ENCODE measurements around the gene RAB9A. TPM values are rescaled to one million over a fixed set of nuclear protein-coding genes. Genes with fewer than 3 reads are reported as not detected.

The RAB9A gene
- total and polyA plus RNA-seq, 2 donors (not counting 3 experiments of a cell fraction or from before 2014, with no cell fraction given), result 11.5 to 19.2 TPM

DNA sequence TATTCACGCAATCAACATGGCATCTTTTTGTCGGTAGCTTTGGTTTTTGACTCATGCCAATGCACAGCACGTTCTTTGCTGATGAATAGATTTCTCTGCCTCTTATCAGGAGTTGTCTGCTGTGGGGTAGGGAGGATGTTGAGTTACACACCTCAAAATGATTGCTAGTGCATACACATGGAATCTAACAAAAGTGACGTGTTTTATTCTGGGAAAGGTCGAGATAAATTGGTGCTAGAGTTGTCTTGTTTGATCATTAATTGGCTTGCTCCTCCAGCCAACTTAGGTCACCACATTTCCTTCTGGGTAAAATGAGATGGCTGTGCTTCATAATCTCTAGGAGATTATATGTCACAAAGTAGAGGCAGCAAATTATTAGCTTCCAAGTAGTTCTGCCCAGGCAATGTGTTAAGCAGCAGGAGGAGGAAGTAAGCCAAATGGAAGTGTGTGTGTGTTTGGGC lies 3.9 kb downstream of the RAB9A start:
- FAIRE-seq (no peak), DNase-seq (ENCODE audit: low read depth, low spot score) (no peak)
- Histone ChIP-seq H2AFZ (ENCODE audit: low read depth, low read length) (no peak overlapping the region), H3K9me3 (replicated peaks; ENCODE audit: control insufficient read depth, insufficient read depth, low read length) (no peaks in the 10 kb centered on the region), H3K36me3 (ENCODE audit: control insufficient read depth in 2 of 2, extremely low read depth in 1 of 2, insufficient read depth in 2 of 2, low read length in 2 of 2) (no peaks in the 10 kb centered on the region), H3K27ac (ENCODE audit: insufficient read depth, low read depth, low read length) (no peak overlapping the region), H3K4me2 (ENCODE audit: insufficient read depth, low read length) (no peak overlapping the region), H3K9ac (replicated peaks; ENCODE audit: extremely low read depth, insufficient read depth, low read length) (no peak overlapping the region), H3K9me1 (replicated peaks; ENCODE audit: control insufficient read depth, extremely low read depth, insufficient read depth, low read length) (no peaks in the 10 kb centered on the region), H3K4me3 (replicated peaks in 1 of 3; ENCODE audit: insufficient read depth in 1 of 3, low read depth in 1 of 3, low read length in 3 of 3) (no peak overlapping the region), H4K20me1 (replicated peaks; ENCODE audit: control insufficient read depth, extremely low read depth, insufficient read depth, low read length) (peaks cover 3% of the 10 kb centered on the region), H3K4me1 (ENCODE audit: control insufficient read depth, extremely low read depth, insufficient read depth, low read length) (peaks cover 17% of the 10 kb centered on the region), H3K27me3 (ENCODE audit: control insufficient read depth in 2 of 2, insufficient read depth in 2 of 2, low read length in 2 of 2) (no peaks in the 10 kb centered on the region), H3K79me2 (ENCODE audit: control insufficient read depth, insufficient read depth, low read length) (peaks cover 67% of the 10 kb centered on the region)
- dilution Hi-C loops (cut with MboI; ENCODE audit: extremely low pct_ligation_motif_present, low sequenced_read_pairs), result no loop called here
- BruUV-seq (replicated peaks), result no TSS peak
- ChIA-PET POLR2A (no interaction called here), CTCF (no interaction called here)
- TF ChIP-seq JUN (IDR thresholded peaks at IDR 0.05; ENCODE audit: borderline replicate concordance, insufficient read depth, insufficient read length, low read depth) (no peak), FOS (IDR thresholded peaks at IDR 0.05; ENCODE audit: borderline replicate concordance, insufficient read depth, low read length) (no peak), POLR2A (IDR thresholded peaks at IDR 0.05; ENCODE audit: low read depth, low read length) (no peak)
- intact Hi-C loops (cut with micrococcal nuclease), result no loop called here

DNA sequence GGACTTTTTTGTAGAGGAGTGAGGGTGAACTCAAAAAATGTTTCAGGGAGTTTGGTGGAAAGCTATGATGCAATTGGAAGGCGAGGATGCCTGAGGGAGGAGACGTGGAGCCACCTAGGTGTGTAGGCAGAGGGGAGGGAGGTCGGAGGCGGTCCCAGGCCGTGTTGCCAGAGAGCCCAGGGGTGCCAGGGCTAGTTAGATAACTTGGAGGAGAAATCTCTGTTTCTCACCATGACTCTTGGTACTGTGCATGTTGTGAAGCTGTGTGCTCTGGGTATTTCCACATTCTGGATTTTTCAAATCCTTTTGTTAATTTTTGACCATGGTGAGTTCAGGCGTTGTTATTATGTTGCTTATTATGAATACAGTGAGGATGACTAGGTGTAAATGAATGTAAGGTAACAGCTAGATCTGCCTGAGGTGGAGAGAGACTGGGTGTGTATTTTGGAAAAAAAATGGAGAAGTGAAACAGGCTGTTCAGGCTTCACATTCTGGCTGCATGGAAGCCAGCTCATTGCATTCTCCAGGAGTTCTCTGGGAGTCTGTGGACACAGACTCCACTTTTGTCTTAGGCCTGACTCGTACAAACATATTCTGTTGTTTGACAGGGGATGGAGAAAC lies 4.5 kb downstream of the RAB9A start:
- H3K79me2 ChIP-seq (ENCODE audit: control insufficient read depth, insufficient read depth, low read length), result peaks cover 71% of the 10 kb centered on the region
- no peaks in the 10 kb centered on the region for H3K9me1 ChIP-seq (replicated peaks; ENCODE audit: control insufficient read depth, extremely low read depth, insufficient read depth, low read length)
- H3K4me1 ChIP-seq (ENCODE audit: control insufficient read depth, extremely low read depth, insufficient read depth, low read length), result peaks cover 18% of the 10 kb centered on the region
- H3K27me3 ChIP-seq (ENCODE audit: control insufficient read depth in 2 of 2, insufficient read depth in 2 of 2, low read length in 2 of 2), result no peaks in the 10 kb centered on the region
- no peaks in the 10 kb centered on the region for H3K9me3 ChIP-seq (replicated peaks; ENCODE audit: control insufficient read depth, insufficient read depth, low read length)
- H3K36me3 ChIP-seq (ENCODE audit: control insufficient read depth in 2 of 2, extremely low read depth in 1 of 2, insufficient read depth in 2 of 2, low read length in 2 of 2), result no peaks in the 10 kb centered on the region
- intact Hi-C loops (cut with micrococcal nuclease) (no loop called here), dilution Hi-C loops (cut with MboI; ENCODE audit: extremely low pct_ligation_motif_present, low sequenced_read_pairs) (no loop called here)
- TF ChIP-seq JUN (IDR thresholded peaks at IDR 0.05; ENCODE audit: borderline replicate concordance, insufficient read depth, insufficient read length, low read depth) (no peak), POLR2A (IDR thresholded peaks at IDR 0.05; ENCODE audit: low read depth, low read length) (no peak), MYC (IDR thresholded peaks at IDR 0.05; ENCODE audit: low read depth, low read length) (no peak), POLR2AphosphoS5 (IDR thresholded peaks at IDR 0.05; ENCODE audit: insufficient read depth, low read depth, low read length) (no peak), GATA2 (IDR thresholded peaks at IDR 0.05; ENCODE audit: insufficient read depth, insufficient read length, low read depth, low read length) (no peak), FOS (IDR thresholded peaks at IDR 0.05; ENCODE audit: borderline replicate concordance, insufficient read depth, low read length) (no peak), EZH2 (IDR thresholded peaks at IDR 0.05; ENCODE audit: borderline replicate concordance, low read depth, low read length, severe bottlenecking) (no peak)
- TF ChIP-seq, protein P1, sequence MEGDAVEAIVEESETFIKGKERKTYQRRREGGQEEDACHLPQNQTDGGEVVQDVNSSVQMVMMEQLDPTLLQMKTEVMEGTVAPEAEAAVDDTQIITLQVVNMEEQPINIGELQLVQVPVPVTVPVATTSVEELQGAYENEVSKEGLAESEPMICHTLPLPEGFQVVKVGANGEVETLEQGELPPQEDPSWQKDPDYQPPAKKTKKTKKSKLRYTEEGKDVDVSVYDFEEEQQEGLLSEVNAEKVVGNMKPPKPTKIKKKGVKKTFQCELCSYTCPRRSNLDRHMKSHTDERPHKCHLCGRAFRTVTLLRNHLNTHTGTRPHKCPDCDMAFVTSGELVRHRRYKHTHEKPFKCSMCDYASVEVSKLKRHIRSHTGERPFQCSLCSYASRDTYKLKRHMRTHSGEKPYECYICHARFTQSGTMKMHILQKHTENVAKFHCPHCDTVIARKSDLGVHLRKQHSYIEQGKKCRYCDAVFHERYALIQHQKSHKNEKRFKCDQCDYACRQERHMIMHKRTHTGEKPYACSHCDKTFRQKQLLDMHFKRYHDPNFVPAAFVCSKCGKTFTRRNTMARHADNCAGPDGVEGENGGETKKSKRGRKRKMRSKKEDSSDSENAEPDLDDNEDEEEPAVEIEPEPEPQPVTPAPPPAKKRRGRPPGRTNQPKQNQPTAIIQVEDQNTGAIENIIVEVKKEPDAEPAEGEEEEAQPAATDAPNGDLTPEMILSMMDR (IDR thresholded peaks at IDR 0.05; ENCODE audit: extremely low read depth in 1 of 2, insufficient read depth in 1 of 2, low read depth in 1 of 2, low read length in 2 of 2), result no peak
- TF ChIP-seq, protein P2, sequence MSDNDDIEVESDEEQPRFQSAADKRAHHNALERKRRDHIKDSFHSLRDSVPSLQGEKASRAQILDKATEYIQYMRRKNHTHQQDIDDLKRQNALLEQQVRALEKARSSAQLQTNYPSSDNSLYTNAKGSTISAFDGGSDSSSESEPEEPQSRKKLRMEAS (IDR thresholded peaks at IDR 0.05; ENCODE audit: insufficient read depth, insufficient read length), result no peak
- POLR2A ChIA-PET, result no interaction called here
- H3K27ac ChIP-seq (ENCODE audit: insufficient read depth, low read depth, low read length), result no peak overlapping the region
- FAIRE-seq, result no peak
- H3K4me2 ChIP-seq (ENCODE audit: insufficient read depth, low read length), result no peak overlapping the region
- no peak overlapping the region for H3K9ac ChIP-seq (replicated peaks; ENCODE audit: extremely low read depth, insufficient read depth, low read length)
- H2AFZ ChIP-seq (ENCODE audit: low read depth, low read length), result no peak overlapping the region
- BruUV-seq (replicated peaks), result no TSS peak
- peaks cover 3% of the 10 kb centered on the region for H4K20me1 ChIP-seq (replicated peaks; ENCODE audit: control insufficient read depth, extremely low read depth, insufficient read depth, low read length)
- CTCF ChIA-PET, result interaction anchor here (1.7 kb wide), 1 partner anchor 187 kb away, joined by 4 read pairs; no protein-coding TSS in a partner anchor
- H3K4me3 ChIP-seq (replicated peaks in 1 of 3; ENCODE audit: insufficient read depth in 1 of 3, low read depth in 1 of 3, low read length in 3 of 3), result no peak overlapping the region
- DNase-seq (ENCODE audit: low read depth, low spot score), result no peak
